NAMALWA (cell line): ENCODE data around the gene IQCH.

Experiments used
- DNase-seq: peaks from one replicate; pipeline ENCODE4 v3.0.0-alpha.2; 2015; ENCODE audit warnings: low spot score

The IQCH gene

DNA sequence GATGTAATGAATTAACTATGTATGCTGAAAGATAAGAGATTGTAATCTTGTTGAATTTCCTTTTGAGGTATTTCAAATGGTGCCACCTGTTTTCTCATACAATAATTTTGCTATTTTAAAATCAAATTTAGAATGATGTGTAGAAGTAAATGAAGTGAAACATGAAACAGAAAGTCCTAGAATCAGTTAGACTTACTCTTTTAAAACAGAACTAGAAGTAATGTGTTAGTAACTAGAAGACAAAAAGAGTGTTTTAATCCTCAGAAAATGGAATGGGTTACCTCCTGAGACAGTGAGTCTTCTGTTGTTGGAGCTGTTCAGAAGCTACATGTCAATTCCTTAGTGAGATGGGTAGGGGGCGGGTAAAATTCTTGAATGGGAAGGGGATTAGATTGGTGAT, 279.8 kb downstream of the IQCH start:
- DNase-seq = no peak

DNA sequence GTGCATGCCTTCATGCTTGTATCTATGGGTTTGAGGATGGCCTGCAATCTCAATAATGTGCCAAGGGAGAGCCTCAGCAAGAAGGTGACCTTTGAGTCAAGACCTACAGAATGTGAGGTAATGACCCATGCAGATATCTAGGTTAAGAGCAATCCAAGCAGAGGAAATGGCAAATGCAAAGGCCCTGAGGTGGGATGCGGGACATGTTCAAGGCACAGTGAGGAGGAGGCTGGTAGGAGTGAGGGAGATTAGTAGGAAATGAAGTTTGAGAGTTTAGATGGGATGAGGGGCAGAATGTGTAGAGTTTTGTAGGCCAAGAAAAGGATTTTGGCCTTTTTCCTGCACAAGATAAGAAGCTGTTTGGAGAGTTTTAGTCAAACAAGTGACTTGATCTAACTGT, 283.2 kb downstream of the IQCH start:
- no peak for DNase-seq

DNA sequence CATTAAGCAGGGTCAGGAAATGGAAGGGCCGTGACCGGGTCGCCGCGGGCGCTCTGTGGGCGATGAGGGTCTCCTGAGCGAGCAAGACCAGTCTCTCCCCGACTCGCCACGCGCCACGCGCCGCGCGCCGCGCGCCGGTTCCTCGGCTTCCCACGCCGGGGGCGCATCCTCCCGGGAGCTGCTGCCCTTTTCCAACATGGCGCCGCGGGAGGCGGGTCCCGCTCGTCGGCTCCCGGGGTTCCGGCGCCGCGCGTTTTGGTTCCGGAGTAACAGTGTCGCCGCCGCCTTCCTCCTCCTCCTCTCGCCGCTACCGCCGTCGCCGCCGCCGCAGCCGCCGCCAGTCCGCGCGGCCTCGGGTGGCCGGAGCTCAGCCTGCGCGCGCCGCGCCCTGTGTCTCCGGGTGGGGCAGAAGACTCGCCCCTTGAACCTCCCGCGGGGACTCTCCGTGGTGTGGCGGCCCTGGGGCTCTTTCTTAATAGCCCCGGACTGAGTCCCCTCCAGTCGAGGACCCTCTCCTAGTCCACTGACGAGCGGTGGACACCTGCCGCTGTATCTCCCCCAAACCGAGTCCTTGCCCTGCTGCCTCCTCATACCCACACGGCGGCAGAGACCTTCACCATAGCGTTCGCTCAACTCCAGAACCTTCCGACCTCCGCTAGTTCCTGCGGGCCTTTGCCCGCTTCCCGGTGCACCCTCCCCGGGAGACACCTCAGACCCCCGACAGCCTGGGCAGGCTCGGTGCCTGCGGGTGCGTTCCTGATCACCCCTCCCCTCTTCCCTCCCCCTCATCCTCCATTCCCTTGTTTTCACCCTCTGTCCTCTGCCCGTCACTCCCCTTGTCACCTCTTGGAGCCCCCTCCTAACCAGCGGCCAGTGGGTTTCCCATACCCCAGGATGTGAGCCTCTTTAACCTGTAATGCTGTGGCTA, 288.1 kb downstream of the IQCH start, which contains the start of gene MAP2K5:
Gene MAP2K5 (plus strand): TSS at position 284 of the 928 bp plus-strand sequence. CDS start 633 bp downstream, at position 917.
- peak; percentile 74 for DNase-seq

DNA sequence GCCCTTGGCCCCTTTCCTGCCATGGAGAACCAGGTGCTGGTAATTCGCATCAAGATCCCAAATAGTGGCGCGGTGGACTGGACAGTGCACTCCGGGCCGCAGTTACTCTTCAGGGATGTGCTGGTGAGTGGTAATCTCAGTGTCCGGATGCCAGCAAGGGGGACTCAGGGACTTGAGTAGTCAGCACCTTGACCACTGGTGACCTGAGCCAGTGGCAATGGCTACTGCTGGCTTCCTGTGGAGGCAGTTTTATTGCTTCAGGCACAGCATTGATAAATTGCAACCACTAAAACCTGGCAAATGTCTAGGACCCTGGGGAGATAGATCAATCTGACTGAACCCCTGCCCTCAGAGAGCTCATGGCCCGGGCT, 288.7 kb downstream of the IQCH start:
- no peak for DNase-seq

DNA sequence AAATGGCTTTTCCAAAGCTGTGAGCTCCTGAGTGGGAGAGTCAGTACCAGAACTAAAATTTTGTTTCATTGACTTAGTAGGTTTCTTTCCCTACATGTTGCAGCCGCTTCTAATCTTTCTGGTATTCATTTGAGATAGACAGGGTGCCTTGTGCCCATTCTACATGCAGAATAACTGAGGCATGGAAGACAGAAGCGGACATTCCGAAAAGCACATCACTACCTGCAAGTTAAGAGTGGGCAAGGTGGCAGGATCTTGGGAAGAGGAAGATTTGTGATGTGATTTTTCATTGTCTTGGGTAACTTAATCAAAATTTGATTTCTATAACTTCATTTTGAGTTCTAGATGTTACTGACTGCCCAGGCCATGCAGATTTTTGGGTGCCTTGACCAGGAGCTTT, 289.9 kb downstream of the IQCH start:
- no peak for DNase-seq

DNA sequence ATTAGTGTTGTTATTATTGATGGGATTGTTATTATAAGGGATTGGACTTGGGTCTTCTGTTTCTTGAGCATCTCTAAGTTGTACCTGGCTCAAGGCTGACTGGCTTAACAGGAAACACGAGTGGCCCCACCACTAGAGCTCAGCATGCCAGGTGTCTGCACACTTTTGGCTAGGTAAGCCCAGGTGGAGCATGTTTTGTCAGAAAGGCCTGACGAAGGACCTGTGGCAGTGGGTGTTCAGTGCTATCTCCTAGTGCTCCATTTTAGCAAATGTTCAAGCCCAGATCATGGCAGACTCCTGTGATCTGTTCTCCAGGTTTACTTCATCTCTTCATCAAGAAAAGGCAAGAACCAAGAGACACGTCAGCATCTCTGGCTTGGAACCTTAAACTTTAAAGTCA, 291.3 kb downstream of the IQCH start:
- no peak for DNase-seq

DNA sequence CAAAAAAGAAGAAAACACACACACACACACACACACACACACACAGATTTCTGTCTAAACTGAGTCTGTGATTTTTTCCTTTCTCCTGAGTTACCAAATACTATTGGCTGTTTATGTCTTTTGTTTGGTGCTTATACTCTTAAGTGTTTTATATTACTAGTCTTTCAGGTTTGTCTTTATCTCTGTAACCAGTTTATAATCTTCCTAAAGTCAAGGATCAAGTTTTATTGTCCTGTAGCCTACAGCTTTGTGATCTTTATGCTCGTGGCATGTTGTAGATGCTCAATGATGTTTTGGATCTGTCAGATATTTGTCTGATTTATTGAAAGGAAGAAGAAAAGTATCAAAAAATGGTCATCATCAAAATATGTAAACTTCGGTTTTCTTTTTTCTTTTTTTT, 292.5 kb downstream of the IQCH start:
- no peak for DNase-seq

DNA sequence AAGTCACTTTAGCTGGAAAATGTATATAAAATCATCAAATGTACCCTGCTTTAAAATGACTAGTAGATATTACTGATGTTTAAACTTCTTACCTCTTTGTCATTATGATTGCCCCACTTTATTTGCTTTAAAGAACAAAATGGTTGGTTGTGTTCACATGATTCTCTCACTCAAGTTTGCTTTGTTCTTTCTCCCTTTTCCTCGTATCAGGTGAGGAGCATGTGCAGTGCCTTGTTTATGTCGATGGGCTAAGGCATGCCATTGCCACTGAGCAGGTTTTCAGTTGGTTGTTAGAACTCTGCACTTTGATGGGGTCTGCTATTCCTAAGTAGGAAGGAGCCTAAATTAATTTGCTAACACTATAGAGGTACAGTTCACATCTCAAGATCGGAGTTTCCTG, 293.2 kb downstream of the IQCH start:
- no peak for DNase-seq

DNA sequence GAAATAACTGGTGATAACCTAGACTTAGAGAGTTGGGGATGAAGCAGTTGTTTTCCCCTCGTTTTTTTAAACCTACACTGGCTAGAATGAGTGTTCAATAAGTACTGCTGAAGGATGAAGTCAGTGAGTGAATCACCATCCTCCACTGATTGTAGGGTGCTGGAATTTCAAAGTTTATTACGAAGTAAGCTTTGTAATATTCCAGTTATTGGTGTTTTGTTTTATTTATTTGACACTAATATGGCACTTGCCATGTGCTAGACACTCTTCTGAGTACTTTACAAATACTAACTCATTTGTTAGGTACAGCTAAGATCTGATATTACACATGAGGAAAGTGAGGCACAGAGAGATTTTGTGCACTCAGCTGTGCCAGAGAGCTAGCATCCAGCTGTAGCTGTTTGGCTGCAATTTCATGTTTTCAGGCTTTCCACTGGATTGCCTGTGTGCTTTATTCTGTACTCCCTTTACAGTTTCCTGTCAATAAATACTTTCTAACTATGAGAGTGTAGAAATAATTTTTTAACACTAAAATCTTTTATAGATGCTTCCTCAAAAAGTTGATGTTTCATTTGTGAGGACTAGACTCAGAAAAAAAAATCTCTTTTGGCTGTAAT, 293.8 kb downstream of the IQCH start:
- DNase-seq = no peak

DNA sequence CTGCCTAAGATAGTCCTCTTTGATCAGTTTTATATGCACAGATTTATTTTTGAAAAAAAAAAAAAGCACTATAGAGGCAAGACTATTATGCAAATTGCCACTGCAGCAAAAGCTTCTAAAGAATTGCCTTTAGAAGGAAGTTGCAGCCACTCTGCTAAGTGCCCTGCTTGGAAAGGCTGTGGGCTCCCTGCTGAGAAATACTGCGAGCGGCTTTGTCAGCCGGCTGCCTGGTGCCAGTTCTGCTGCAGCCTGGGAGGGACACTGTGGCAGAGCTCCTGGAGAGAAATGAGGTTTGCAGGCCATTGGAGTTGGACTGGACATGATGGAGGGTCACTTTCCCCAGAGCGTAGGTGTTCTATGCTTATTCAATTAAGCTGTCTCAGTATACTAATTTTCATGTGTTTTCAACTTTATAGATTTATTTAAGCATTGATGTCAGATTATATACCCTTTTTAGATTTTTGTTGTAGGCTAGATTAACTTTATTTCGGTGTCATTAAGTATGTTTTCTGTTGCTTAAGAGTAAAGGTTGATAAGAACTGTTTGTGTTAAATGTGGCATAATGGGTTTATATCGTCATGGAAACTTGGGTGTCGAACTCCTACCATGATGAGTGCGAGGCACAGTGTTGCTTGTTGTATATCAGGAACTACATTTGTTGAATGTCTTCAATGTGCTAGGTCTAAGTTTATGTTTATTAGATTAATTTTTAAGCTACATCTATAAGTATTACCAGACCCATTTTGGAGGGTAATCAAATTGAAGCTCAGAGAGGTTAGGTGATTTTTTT, 294.5 kb downstream of the IQCH start:
- peak; percentile 45 for DNase-seq

DNA sequence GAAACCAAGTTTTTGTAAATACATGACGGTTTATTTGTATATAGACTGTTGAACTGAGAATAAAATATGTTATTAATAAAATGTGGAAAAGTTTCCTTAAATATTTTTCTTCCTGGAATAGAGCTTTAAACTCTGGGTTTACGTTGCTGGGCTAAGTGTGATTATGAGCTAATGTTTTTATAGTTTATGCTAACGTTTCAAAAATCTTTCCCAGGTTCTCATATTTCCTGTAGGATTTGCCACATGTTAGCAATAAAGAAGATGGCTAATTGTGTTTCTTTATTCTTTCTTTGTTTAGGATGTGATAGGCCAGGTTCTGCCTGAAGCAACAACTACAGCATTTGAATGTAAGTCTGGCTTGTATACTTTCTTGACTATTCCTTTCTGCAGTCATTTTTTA, 295.1 kb downstream of the IQCH start:
- no peak for DNase-seq

DNA sequence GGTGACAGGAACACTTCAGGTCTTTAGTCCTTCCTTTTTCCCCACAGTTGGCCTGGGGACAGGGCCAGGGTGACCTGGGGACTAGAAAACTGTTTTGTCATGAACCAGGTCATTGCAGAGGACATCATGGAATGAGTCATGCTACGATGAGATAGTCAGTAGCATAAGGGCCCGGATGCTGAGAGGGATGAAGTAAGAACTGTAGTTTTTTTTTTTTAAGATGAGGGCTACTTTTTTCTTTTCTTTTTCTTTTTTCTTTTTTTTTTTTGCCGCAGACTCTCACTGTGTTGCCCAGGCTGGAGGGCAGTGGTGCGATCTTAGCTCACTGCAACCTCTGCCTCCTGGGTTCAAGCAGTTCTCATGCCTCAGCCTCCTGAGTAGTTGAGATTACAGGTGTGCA, 295.9 kb downstream of the IQCH start:
- no peak for DNase-seq

DNA sequence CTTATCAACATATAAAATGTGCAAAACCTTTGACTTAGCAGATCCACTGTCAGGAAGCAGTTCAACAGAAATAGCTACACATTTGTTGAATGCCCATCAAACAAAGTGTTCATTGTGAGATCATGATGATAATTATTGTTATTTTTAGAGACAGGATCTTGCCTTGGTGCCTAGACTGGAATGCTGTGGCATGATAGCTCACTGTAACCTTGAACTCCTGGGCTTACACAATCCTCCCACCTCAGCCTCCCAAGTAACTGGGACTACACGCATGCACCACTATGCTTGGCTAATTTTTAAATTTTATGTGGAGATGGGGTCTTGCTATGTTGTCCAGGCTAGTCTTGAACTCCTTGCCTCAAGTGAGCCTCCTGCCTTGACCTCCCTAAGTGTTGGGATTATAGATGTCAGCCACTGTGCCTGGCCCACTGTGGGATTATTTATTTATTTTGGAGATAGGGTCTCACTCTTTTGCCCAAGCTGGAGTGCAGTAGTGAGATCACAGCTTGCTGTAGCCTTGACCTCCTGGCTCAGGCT, 296.7 kb downstream of the IQCH start:
- DNase-seq = no peak
